NCI-H526 (cell line): Measurements from ENCODE around the gene B4GALT1.

Experiments
- DNase-seq, 2 experiments: peaks; one replicate each; lab custom pipeline; 2025; lab: John Stamatoyannopoulos, UW

B4GALT1 gene

GRCh38 chr9:33124751-33125381 lies 42.3 kb downstream of the B4GALT1 start:
- no peak for DNase-seq

- no peak for DNase-seq
Observed at GRCh38 chr9:33124046-33124445, 43.1 kb downstream of the B4GALT1 start.

- DNase-seq: no peak
Observed at GRCh38 chr9:33123407-33124031, 43.6 kb downstream of the B4GALT1 start.

- no peak for DNase-seq
Observed at GRCh38 chr9:33120620-33121019, 46.5 kb downstream of the B4GALT1 start.

GRCh38 chr9:33117796-33118195 lies 49.3 kb downstream of the B4GALT1 start:
- DNase-seq: no peak

GRCh38 chr9:33117306-33117705 lies 49.8 kb downstream of the B4GALT1 start:
- DNase-seq: no peak

GRCh38 chr9:33116860-33117259 lies 50.3 kb downstream of the B4GALT1 start:
- no peak for DNase-seq

GRCh38 chr9:33114746-33115145 lies 52.4 kb downstream of the B4GALT1 start:
- DNase-seq: no peak

GRCh38 chr9:33113799-33114547 lies 53.2 kb downstream of the B4GALT1 start:
- DNase-seq: no peak

- no peak for DNase-seq
Observed at GRCh38 chr9:33112094-33112493, 55.0 kb downstream of the B4GALT1 start.

GRCh38 chr9:33111631-33112030 lies 55.5 kb downstream of the B4GALT1 start:
- DNase-seq: peak in 1 of 2 experiments; percentile 1

GRCh38 chr9:33110686-33111085 lies 56.5 kb downstream of the B4GALT1 start:
- DNase-seq: no peak

- no peak for DNase-seq
Observed at GRCh38 chr9:33109850-33110595, 57.1 kb downstream of the B4GALT1 start.

GRCh38 chr9:33109097-33109496 lies 58.0 kb downstream of the B4GALT1 start:
- no peak for DNase-seq

- no peak for DNase-seq
Observed at GRCh38 chr9:33108472-33108871, 58.7 kb downstream of the B4GALT1 start.

GRCh38 chr9:33107762-33108161 lies 59.4 kb downstream of the B4GALT1 start:
- no peak for DNase-seq

- no peak for DNase-seq
Observed at GRCh38 chr9:33106827-33107621, 60.1 kb downstream of the B4GALT1 start.

GRCh38 chr9:33106372-33106771 lies 60.8 kb downstream of the B4GALT1 start:
- DNase-seq: no peak

GRCh38 chr9:33105959-33106358 lies 61.2 kb downstream of the B4GALT1 start:
- no peak for DNase-seq

- DNase-seq: no peak
Observed at GRCh38 chr9:33105504-33105903, 61.6 kb downstream of the B4GALT1 start.

- no peak for DNase-seq
Observed at GRCh38 chr9:33104401-33104800, 62.7 kb downstream of the B4GALT1 start.
